AG04449 (cell line): ENCODE results near the gene ARMC2.

Experiments used
- CTCF ChIA-PET: fragments of 350-600 bp; formaldehyde crosslinking; extraction: SDS; loops from one replicate; lab custom pipeline; 2021; ENCODE audit warnings: antibody characterized with exemption; lab: Yijun Ruan, JAX
- POLR2A ChIA-PET: fragments of 400-600, 350-600 bp; formaldehyde crosslinking; extraction: SDS; loops from one replicate; lab custom pipeline; 2020; ENCODE audit warnings: antibody characterized with exemption, inconsistent platforms; lab: Yijun Ruan, JAX
- DNase-seq: peaks from one replicate; pipeline ENCODE4 v3.0.0-alpha.2; 2010; ENCODE audit warnings: low read depth, low spot score
- H3K4me3 ChIP-seq: 2 replicates; pipeline ENCODE4 v1.5.1; 2011; ENCODE audit warnings: low read depth, mild to moderate bottlenecking, control low read depth, low read length
- CTCF ChIP-seq: IDR thresholded peaks from one replicate; pipeline ENCODE4 v1.5.1; 2011; ENCODE audit warnings: mild to moderate bottlenecking, moderate library complexity, low read length, control low read depth, inconsistent platforms; ENCODE audit not compliant: insufficient read depth; ENCODE audit errors: missing control alignments

Gene ARMC2

GRCh38 chr6:108951351-108951953 is 103.2 kb downstream of the ARMC2 start:
- DNase-seq: no peak
- CTCF ChIA-PET: interaction anchor here (0.5 kb wide), 1 partner anchor 422 kb away, joined by 3 read pairs; no protein-coding TSS in a partner anchor
- no peak overlapping the region for H3K4me3 ChIP-seq
- no peak for TF ChIP-seq CTCF
- POLR2A ChIA-PET: no interaction called here

GRCh38 chr6:108952776-108953486 is 104.7 kb downstream of the ARMC2 start:
- CTCF ChIA-PET: interaction anchor here (0.6 kb wide), 1 partner anchor 57 kb away, joined by 4 read pairs; no protein-coding TSS in a partner anchor
- TF ChIP-seq CTCF: no peak

GRCh38 chr6:108953681-108954080 is 105.5 kb downstream of the ARMC2 start:
- POLR2A ChIA-PET: no interaction called here
- no peak overlapping the region for H3K4me3 ChIP-seq
- CTCF ChIA-PET: interaction anchor here (0.6 kb wide), 1 partner anchor 56 kb away, joined by 4 read pairs; no protein-coding TSS in a partner anchor
- no peak for DNase-seq
- TF ChIP-seq CTCF: no peak

More at GRCh38 chr6:108952776-108953486, 104.7 kb downstream of the ARMC2 start:
- DNase-seq: no peak
- POLR2A ChIA-PET: no interaction called here
- H3K4me3 ChIP-seq: no peak overlapping the region

GRCh38 chr6:108955329-108955949 is 107.2 kb downstream of the ARMC2 start:
- POLR2A ChIA-PET: no interaction called here
- H3K4me3 ChIP-seq: no peak overlapping the region
- TF ChIP-seq CTCF: no peak
- CTCF ChIA-PET: interaction anchor here (1.0 kb wide), 1 partner anchor 11 kb away, joined by 3 read pairs; no protein-coding TSS in a partner anchor
- DNase-seq: no peak

GRCh38 chr6:108957221-108957620 is 109.0 kb downstream of the ARMC2 start:
- CTCF ChIA-PET: interaction anchor here (1.3 kb wide), 1 partner anchor 10 kb away, joined by 4 read pairs; no protein-coding TSS in a partner anchor

More at GRCh38 chr6:108957221-108957620, 109.0 kb downstream of the ARMC2 start:
- TF ChIP-seq CTCF: no peak
- POLR2A ChIA-PET: no interaction called here
- no peak overlapping the region for H3K4me3 ChIP-seq
- no peak for DNase-seq
